HG02571 (cell line): ENCODE data around the gene SNED1.
A peak's percentile ranks its signal among the peaks of the same experiment; 100 is the strongest.

Experiments
- ATAC-seq: cut with Tn5 transposase; IDR thresholded peaks from one replicate; pipeline ENCODE4 v1.9.1; 2021; ENCODE audit warnings: mild to moderate bottlenecking, moderate library complexity; ENCODE audit not compliant: unreplicated experiment

SNED1 gene

DNA sequence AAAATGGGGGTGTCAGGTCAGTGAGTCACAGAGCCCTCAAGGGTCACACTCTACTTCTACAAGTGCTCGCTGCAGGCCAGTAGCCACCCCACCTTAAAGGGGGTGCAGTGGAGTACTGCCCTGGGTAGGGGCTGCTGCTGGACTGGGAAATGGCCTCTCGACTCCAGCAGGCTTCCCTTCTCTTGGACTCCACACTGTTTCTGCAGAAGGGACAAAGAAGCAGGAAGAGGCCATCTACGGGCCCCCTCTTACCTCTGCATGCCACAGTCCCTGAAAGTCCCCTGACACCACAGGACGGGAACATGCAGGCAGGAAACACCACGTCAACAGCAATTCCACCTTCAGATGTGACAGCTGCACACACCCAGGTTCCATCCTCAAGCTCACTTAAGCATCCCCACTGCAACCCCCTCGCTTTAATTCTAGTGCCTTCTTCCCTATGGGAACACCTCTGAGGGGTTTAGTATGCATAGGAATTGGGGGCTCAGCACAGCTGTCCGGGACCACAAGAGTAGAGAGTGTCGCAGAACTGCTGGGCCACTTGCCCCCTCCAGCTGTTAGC, 22.3 kb downstream of the SNED1 start:
- no peak for ATAC-seq

DNA sequence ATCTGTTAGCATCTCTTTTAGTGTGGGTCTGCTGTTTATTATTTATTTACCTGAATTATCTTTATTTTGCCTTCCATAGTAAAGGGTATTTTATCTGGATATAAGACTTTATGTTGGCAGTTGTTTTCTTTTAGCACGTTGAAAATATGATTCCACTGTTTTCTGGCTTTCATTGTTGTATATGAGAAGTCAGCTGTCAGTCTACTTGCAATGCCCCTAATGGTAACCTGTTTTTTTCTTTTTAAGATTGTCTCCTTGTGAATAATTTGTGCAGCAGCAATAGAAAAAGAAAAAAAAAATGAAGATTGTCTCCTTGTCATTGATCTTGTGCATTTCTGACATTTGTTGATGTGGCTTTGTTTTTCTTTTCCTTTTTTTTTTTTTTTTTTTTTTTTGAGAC, 27.2 kb downstream of the SNED1 start:
- ATAC-seq, result no peak

- no peak for ATAC-seq
Measured at GRCh38 chr2:241029599-241030332, 31.3 kb downstream of the SNED1 start.

GRCh38 chr2:241030333-241030680, 31.9 kb downstream of the SNED1 start:
- no peak for ATAC-seq

DNA sequence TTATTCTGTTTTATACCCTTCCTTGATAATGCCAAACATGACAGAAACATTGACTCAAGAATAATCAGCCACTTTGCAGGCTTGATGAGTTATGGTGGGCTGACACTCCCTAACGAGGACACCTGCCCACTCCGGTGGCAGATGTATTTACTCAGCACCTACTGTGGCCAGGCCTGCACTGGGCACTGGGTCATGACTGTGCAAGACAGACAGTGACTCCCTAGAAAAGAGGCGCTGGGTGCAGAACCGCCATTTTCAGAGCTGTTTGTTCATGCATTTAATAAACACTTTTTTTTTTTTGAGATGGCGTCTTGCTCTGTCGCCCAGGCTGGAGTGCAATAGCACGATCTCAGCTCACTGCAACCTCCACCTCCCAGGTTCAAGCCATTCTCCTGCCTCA, 32.5 kb downstream of the SNED1 start:
- ATAC-seq, result no peak

GRCh38 chr2:241031436-241032165, 33.2 kb downstream of the SNED1 start:
- ATAC-seq, result no peak

GRCh38 chr2:241033336-241033987, 35.0 kb downstream of the SNED1 start:
- ATAC-seq, result no peak

- ATAC-seq, result no peak
Measured at GRCh38 chr2:241033994-241034393, 35.6 kb downstream of the SNED1 start.

GRCh38 chr2:241034490-241035141, 36.2 kb downstream of the SNED1 start:
- no peak for ATAC-seq

GRCh38 chr2:241035142-241035817, 36.9 kb downstream of the SNED1 start:
- no peak for ATAC-seq

DNA sequence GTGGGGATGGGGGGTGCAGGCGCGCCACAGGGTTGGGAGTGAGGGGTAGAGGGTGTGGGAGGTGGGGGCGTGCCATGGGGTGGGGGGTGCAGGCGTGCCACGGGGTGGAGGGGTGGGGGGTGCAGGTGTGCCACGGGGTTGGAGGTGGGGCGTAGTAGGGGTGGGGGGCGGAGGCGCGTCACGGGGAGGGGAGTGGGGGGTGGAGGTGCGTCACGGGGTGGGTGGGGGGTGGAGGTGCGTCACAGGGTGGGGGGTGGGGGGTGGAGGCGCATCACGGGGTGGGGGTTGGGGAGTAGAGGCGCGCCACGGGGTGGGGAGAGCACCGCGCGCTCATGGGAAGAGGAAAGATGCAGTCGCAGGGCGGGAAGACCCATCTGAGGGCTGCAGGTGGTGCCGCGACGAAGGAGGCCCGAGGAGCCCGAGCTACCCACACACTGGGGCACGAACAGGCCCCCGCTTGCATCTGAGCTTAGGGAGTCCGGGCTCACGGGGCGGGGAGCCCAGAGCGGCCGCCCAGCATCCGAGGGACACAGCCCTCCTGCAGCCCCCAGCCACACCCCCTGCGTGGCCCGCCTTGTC, 37.5 kb downstream of the SNED1 start:
- peak; percentile 8 for ATAC-seq

DNA sequence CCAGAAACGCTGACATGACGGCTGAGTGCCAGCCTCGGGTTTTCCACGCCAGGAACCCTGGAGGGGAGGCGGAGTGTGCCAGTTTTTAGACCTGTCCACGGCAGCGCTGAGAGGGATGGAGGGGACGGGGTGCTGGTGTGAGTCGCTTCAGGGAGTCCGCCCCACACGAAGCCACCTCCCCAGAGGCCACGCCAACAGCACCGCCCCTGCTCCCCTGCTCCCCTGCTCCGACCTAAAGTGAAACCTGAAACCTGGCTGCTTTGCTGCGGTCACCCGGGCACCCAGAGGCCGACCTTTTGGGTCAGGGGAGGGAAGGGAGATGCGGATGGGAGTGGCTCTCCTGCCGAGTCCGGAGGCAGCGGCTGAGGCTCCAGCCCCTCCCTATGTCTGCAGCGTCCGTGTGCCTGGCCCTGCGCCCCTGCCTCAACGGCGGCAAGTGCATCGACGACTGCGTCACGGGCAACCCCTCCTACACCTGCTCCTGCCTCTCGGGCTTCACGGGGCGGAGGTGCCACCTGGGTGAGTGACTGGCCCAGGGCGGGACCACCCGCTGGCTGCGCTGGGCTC, 38.1 kb downstream of the SNED1 start:
- ATAC-seq, result peak; percentile 79

DNA sequence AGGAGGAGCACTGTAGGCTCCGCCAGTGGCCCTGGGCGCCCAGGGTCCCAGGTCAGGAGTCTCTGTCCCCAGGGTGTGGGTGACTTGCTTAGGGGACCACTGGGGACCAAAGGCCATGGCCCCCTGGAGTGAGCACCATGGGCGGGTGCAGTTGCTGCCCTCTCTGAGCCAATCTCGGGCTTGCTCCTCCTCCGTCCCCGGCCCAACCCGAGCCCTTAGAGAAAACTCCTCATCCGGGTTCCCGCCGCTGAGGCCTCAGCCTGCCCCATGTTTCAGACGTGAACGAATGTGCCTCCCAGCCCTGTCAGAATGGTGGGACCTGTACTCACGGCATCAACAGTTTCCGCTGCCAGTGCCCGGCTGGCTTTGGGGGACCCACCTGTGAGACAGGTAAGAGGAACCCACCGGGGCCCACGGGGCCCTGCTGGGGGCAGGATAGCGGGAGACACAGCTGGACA, 38.6 kb downstream of the SNED1 start:
- ATAC-seq, result peak; percentile 29

DNA sequence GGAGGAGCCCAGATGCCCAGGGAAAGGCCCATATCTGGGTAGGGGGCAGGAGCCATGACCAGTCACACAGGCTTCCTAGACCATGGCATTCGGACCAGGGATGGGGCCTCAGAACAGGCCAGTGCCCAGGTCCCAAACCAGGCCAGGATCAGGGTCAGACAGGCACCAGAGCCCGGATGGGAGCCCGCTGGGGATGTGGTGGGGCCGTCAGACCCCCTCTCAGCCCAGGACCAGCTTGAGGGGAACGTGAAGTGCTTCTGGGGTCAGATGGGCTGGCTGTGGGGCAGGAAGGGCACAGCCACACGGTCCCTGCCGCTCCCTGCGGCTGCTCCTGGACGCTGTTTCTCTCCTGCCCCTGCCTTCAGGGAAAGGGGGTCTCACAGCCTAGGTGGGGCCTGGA, 39.1 kb downstream of the SNED1 start:
- ATAC-seq, result no peak

- ATAC-seq, result no peak
Measured at GRCh38 chr2:241038374-241039180, 40.2 kb downstream of the SNED1 start.

DNA sequence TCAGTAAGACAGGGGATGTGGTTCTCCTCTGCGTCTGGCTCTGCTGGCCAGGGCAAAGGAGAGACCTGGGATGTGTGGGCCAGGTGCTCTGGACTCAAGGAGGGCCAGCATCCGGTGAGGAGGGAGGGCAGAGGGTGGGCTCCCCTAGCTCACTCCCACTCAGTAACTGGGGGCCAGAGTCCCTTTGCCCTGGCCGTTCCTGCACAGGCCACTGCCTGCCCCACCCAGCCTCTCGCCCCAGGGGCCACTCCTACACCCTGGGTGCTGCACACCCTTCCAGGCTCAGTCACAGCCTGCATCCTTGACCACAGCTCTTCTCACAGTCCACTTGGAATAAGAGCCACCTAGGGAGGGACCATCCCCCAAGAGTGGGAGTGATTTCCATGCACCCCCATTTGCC, 41.0 kb downstream of the SNED1 start:
- ATAC-seq, result no peak

DNA sequence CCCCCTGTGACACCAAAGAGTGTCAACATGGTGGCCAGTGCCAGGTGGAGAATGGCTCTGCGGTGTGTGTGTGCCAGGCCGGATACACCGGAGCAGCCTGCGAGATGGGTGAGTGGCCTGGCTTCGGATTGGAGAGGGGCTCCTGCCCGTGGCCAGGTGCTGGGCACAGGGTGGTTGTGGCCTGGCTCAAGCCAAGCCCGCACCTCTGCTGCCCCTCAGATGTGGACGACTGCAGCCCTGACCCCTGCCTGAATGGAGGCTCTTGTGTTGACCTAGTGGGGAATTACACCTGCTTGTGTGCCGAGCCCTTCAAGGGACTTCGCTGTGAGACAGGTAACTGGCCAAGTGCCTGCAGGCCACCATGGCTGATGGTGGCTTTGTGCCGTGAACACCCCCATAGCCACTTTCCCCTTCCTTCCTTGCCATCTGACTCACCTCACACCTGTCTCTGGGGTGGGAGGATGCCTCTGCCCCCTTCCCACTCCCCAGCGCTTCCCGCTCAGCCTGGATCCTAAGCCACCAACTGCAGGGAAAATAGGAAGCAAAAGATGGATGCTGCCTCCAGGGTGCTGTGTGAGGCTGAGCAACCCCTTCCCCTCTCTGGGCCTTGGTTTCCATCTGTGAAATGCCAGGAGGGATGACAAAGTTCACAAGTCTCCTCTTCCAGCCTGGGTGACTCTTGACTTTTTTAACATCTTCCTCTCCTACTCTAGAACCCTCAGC, 41.8 kb downstream of the SNED1 start:
- no peak for ATAC-seq

GRCh38 chr2:241041589-241042158, 43.3 kb downstream of the SNED1 start:
- peak; percentile 40 for ATAC-seq
